Small intestine (tissue), 7 donors: ENCODE measurements around the gene NXPE4. TPM values are rescaled to one million over a fixed set of nuclear protein-coding genes. Genes with fewer than 3 reads are reported as not detected.
A peak's percentile ranks its signal among the peaks of the same experiment; 100 is the strongest.

Source experiments
- DNase-seq, 2 donors: peaks; one replicate each; pipeline versions ENCODE4 v3.0.0 to v3.0.0-alpha.2; 2013
- FAIRE-seq: peaks from 2 replicates; lab custom pipeline; 2012; peaks lifted over from hg19 to GRCh38; lab: Jason Lieb, UNC
- H3K27ac ChIP-seq, 3 donors: one replicate each; pipeline ENCODE4 v1.5.1; 2013; ENCODE audit warnings: low read length in 2 of 3, mild to moderate bottlenecking in 2 of 3, control low read depth in 1 of 3, inconsistent platforms in 1 of 3, low read depth in 1 of 3, moderate library complexity in 1 of 3
- H3K27me3 ChIP-seq, 3 donors: one replicate each; pipeline ENCODE4 v1.6.1; 2013; ENCODE audit warnings: low read length in 3 of 3, inconsistent platforms in 1 of 3; ENCODE audit not compliant: control insufficient read depth in 3 of 3, insufficient read depth in 3 of 3
- H3K36me3 ChIP-seq, 3 donors: one replicate each; pipeline ENCODE4 v1.6.1; 2013; ENCODE audit warnings: low read length in 3 of 3, inconsistent platforms in 1 of 3, low read depth in 1 of 3, mild to moderate bottlenecking in 1 of 3, moderate library complexity in 1 of 3; ENCODE audit not compliant: control insufficient read depth in 3 of 3, insufficient read depth in 2 of 3
- H3K4me1 ChIP-seq, 3 donors: one replicate each; pipeline ENCODE4 v1.6.1; 2013; ENCODE audit warnings: low read length in 2 of 3, inconsistent platforms in 1 of 3, low read depth in 1 of 3, mild to moderate bottlenecking in 1 of 3, moderate library complexity in 1 of 3; ENCODE audit not compliant: control insufficient read depth in 3 of 3, insufficient read depth in 2 of 3
- H3K4me3 ChIP-seq, 3 donors: one replicate each; pipeline ENCODE4 v1.5.1; 2013; ENCODE audit warnings: low read length in 3 of 3, control low read depth in 1 of 3, inconsistent platforms in 1 of 3, low read depth in 1 of 3, mild to moderate bottlenecking in 1 of 3, moderate library complexity in 1 of 3
- H3K9me3 ChIP-seq, 2 donors: one replicate each; pipeline ENCODE4 v1.6.1; 2013; ENCODE audit warnings: low read depth in 1 of 2, low read length in 1 of 2; ENCODE audit not compliant: control insufficient read depth in 2 of 2, insufficient read depth in 1 of 2
- WGBS, 3 donors: extraction: QIAGEN DNeasy Blood & Tissue Kit; methylation state at CpG; one replicate each; pipeline ENCODE4 v1.1.7; 2013; 5-methylcytosine and 5-hydroxymethylcytosine counted together
- polyA plus RNA-seq, 4 donors: library from polyadenylated mRNA; stranded (reverse) in 3 of 4; unstranded in 1 of 4; fragments of 200-250 nt in 3 of 4; fragments of 120-200 nt in 1 of 4; gene quantifications; one replicate each; pipeline versions ENCODE4 v1.2.1 to v1.2.3, GENCODE V29; 2013
- donor health status: healthy with polysubstance abuse.
- donor health status: control.
- donor health status: control.
- donor health status: Bipolar disorder and iron deficiency.
- donor health status: healthy.

Gene NXPE4
- polyA plus RNA-seq, 4 donors, result 0.03 to 0.04 TPM; not detected in 2

GRCh38 chr11:114587398-114587953 lies 8.1 kb downstream of the NXPE4 start:
- FAIRE-seq (no peak), DNase-seq (no peak)
- Histone ChIP-seq H3K27ac (no peak overlapping the region), H3K4me3 (no peak overlapping the region), H3K9me3 (peaks cover 0 to 42% of the 10 kb centered on the region in 2 donors), H3K36me3 (no peaks in the 10 kb centered on the region), H3K4me1 (no peaks in the 10 kb centered on the region), H3K27me3 (peaks cover 0 to 3% (median 0%) of the 10 kb centered on the region in 3 donors)
- whole genome bisulfite sequencing, 3 donors, result 80 to 83% (median 81%) methylated on average over 3 of the region's 3 CpGs

GRCh38 chr11:114586797-114587196 lies 8.8 kb downstream of the NXPE4 start:
- Histone ChIP-seq H3K27ac (no peak overlapping the region), H3K27me3 (peaks cover 0 to 3% (median 0%) of the 10 kb centered on the region in 3 donors), H3K9me3 (peaks cover 0 to 42% of the 10 kb centered on the region in 2 donors), H3K36me3 (no peaks in the 10 kb centered on the region), H3K4me3 (no peak overlapping the region), H3K4me1 (no peaks in the 10 kb centered on the region)
- FAIRE-seq (no peak), DNase-seq (no peak)
- 89 to 94% (median 90%) methylated on average over 5 of the region's 5 CpGs for WGBS, 3 donors

GRCh38 chr11:114571712-114572111 lies 23.9 kb downstream of the NXPE4 start:
- WGBS, 3 donors, result 10 to 46% (median 18%) methylated on average over 1 of the region's 1 CpG
- no peak overlapping the region for H3K4me3 ChIP-seq

GRCh38 chr11:114569801-114570200 lies 25.8 kb downstream of the NXPE4 start:
- Histone ChIP-seq H3K9me3 (peaks cover 0 to 6% of the 10 kb centered on the region in 2 donors), H3K36me3 (no peaks in the 10 kb centered on the region), H3K27ac (no peak overlapping the region), H3K4me3 (no peak overlapping the region), H3K4me1 (no peaks in the 10 kb centered on the region), H3K27me3 (no peaks in the 10 kb centered on the region)
- DNase-seq (no peak), FAIRE-seq (no peak)
- WGBS, 3 donors, result 53 to 68% (median 66%) methylated on average over 3 of the region's 3 CpGs

More at GRCh38 chr11:114571712-114572111, 23.9 kb downstream of the NXPE4 start:
- Histone ChIP-seq H3K27ac (no peak overlapping the region), H3K27me3 (no peaks in the 10 kb centered on the region), H3K9me3 (peaks cover 0 to 6% of the 10 kb centered on the region in 2 donors), H3K4me1 (no peaks in the 10 kb centered on the region), H3K36me3 (no peaks in the 10 kb centered on the region)
- DNase-seq, result no peak
- FAIRE-seq, result no peak

- FAIRE-seq (no peak), DNase-seq (no peak)
- no peak overlapping the region for H3K27ac ChIP-seq
- no peak overlapping the region for H3K4me3 ChIP-seq
- no peaks in the 10 kb centered on the region for H3K27me3 ChIP-seq
- no peaks in the 10 kb centered on the region for H3K36me3 ChIP-seq
- no peaks in the 10 kb centered on the region for H3K9me3 ChIP-seq
- H3K4me1 ChIP-seq, result no peaks in the 10 kb centered on the region
- WGBS, 3 donors, result 54 to 65% (median 57%) methylated on average over 2 of the region's 2 CpGs
Measured at GRCh38 chr11:114566276-114566675, 29.3 kb downstream of the NXPE4 start.

GRCh38 chr11:114564831-114565230 lies 30.8 kb downstream of the NXPE4 start:
- H3K36me3 ChIP-seq, result no peaks in the 10 kb centered on the region
- no peaks in the 10 kb centered on the region for H3K27me3 ChIP-seq
- 72 to 82% (median 74%) methylated on average over 1 of the region's 1 CpG for WGBS, 3 donors
- no peak for DNase-seq
- H3K27ac ChIP-seq, result no peak overlapping the region
- no peak for FAIRE-seq
- no peaks in the 10 kb centered on the region for H3K9me3 ChIP-seq
- no peak overlapping the region for H3K4me3 ChIP-seq
- no peaks in the 10 kb centered on the region for H3K4me1 ChIP-seq

- no peak overlapping the region for H3K27ac ChIP-seq
- no peaks in the 10 kb centered on the region for H3K36me3 ChIP-seq
- WGBS, 3 donors, result 13 to 49% (median 26%) methylated on average over 2 of the region's 2 CpGs
- no peaks in the 10 kb centered on the region for H3K9me3 ChIP-seq
- no peak overlapping the region for H3K4me3 ChIP-seq
- FAIRE-seq (no peak), DNase-seq (peak in 1 of 2 donors; percentile 20)
- H3K4me1 ChIP-seq, result no peaks in the 10 kb centered on the region
- no peaks in the 10 kb centered on the region for H3K27me3 ChIP-seq
Measured at GRCh38 chr11:114563077-114563476, 32.5 kb downstream of the NXPE4 start.

GRCh38 chr11:114562166-114562916 lies 33.2 kb downstream of the NXPE4 start:
- WGBS, 3 donors, result 10 to 34% (median 11%) methylated on average over 3 of the region's 3 CpGs
- no peak for FAIRE-seq

More at GRCh38 chr11:114562166-114562916, 33.2 kb downstream of the NXPE4 start:
- Histone ChIP-seq H3K4me3 (no peak overlapping the region), H3K27ac (no peak overlapping the region), H3K36me3 (no peaks in the 10 kb centered on the region), H3K9me3 (no peaks in the 10 kb centered on the region), H3K4me1 (no peaks in the 10 kb centered on the region), H3K27me3 (no peaks in the 10 kb centered on the region)
- peak in 1 of 2 donors; percentile 38 for DNase-seq
